Type B pancreatic cell (in vitro differentiated cells): ENCODE data around the gene AGTPBP1. TPM values are rescaled to one million over a fixed set of nuclear protein-coding genes. Genes with fewer than 3 reads are reported as not detected.

Experiments used
- DNase-seq: peaks from one replicate; pipeline ENCODE4 v3.0.0; 2021; ENCODE audit warnings: mixed read lengths; ENCODE audit not compliant: unreplicated experiment; ENCODE audit errors: extremely low spot score
- H3K27ac Mint-ChIP-seq: 2 replicates; pipeline ENCODE4 v1.8.0; 2021; ENCODE audit warnings: mild to moderate bottlenecking, mixed read lengths
- H3K27me3 Mint-ChIP-seq: 2 replicates; pipeline ENCODE4 v1.8.0; 2021; ENCODE audit warnings: mixed read lengths
- H3K36me3 Mint-ChIP-seq: 2 replicates; pipeline ENCODE4 v1.8.0; 2021; ENCODE audit warnings: mixed read lengths
- H3K4me1 Mint-ChIP-seq: one replicate; pipeline ENCODE4 v1.8.0; 2021; ENCODE audit warnings: mixed read lengths; ENCODE audit not compliant: unreplicated experiment
- H3K4me3 Mint-ChIP-seq: 2 replicates; pipeline ENCODE4 v1.8.0; 2021; ENCODE audit warnings: mild to moderate bottlenecking, mixed read lengths
- H3K9me3 Mint-ChIP-seq: 2 replicates; pipeline ENCODE4 v1.8.0; 2021; ENCODE audit warnings: mixed read lengths
- CTCF ChIP-seq: fragments of 200-600 bp; sonication (generic); conservative IDR thresholded peaks from 2 replicates; pipeline ENCODE4 v1.5.0; 2021; ENCODE audit warnings: antibody characterized with exemption, mild to moderate bottlenecking
- total RNA-seq: library from RNA; stranded (reverse); gene quantifications from 2 replicates; pipeline ENCODE4 v1.2.1, GENCODE V29; 2021; ENCODE audit warnings: low replicate concordance

AGTPBP1 gene
- total RNA-seq, 1 donor from 2014 or later: 35.6 TPM

GRCh38 chr9:85510830-85511504, 230.8 kb downstream of the AGTPBP1 start:
- Mint-ChIP-seq H3K27me3 (peaks cover 5% of the 10 kb centered on the region), H3K27ac (no peak overlapping the region), H3K9me3 (peaks cover 5% of the 10 kb centered on the region), H3K4me1 (peaks cover 20% of the 10 kb centered on the region), H3K36me3 (no peaks in the 10 kb centered on the region), H3K4me3 (no peak overlapping the region)
- DNase-seq: no peak
- TF ChIP-seq CTCF: no peak

GRCh38 chr9:85508616-85509015, 233.1 kb downstream of the AGTPBP1 start:
- peaks cover 5% of the 10 kb centered on the region for H3K27me3 Mint-ChIP-seq
- peaks cover 15% of the 10 kb centered on the region for H3K4me1 Mint-ChIP-seq
- H3K9me3 Mint-ChIP-seq: peaks cover 5% of the 10 kb centered on the region
- no peak for TF ChIP-seq CTCF
- DNase-seq: no peak
- H3K4me3 Mint-ChIP-seq: no peak overlapping the region
- no peaks in the 10 kb centered on the region for H3K36me3 Mint-ChIP-seq
- H3K27ac Mint-ChIP-seq: no peak overlapping the region

- peaks cover 5% of the 10 kb centered on the region for H3K9me3 Mint-ChIP-seq
Observed at GRCh38 chr9:85505612-85506011, 236.1 kb downstream of the AGTPBP1 start.

GRCh38 chr9:85502815-85503655, 238.7 kb downstream of the AGTPBP1 start:
- Mint-ChIP-seq H3K4me1 (peaks cover 9% of the 10 kb centered on the region), H3K9me3 (peaks cover 9% of the 10 kb centered on the region), H3K36me3 (no peaks in the 10 kb centered on the region), H3K27ac (no peak overlapping the region), H3K27me3 (peaks cover 5% of the 10 kb centered on the region), H3K4me3 (no peak overlapping the region)
- TF ChIP-seq CTCF: no peak
- DNase-seq: no peak

More at GRCh38 chr9:85505612-85506011, 236.1 kb downstream of the AGTPBP1 start:
- peaks cover 15% of the 10 kb centered on the region for H3K4me1 Mint-ChIP-seq
- no peaks in the 10 kb centered on the region for H3K36me3 Mint-ChIP-seq
- H3K27ac Mint-ChIP-seq: no peak overlapping the region
- TF ChIP-seq CTCF: no peak
- H3K27me3 Mint-ChIP-seq: peaks cover 5% of the 10 kb centered on the region
- no peak for DNase-seq
- no peak overlapping the region for H3K4me3 Mint-ChIP-seq

- Mint-ChIP-seq H3K4me3 (no peak overlapping the region), H3K27ac (no peak overlapping the region), H3K27me3 (peaks cover 4% of the 10 kb centered on the region), H3K9me3 (peaks cover 12% of the 10 kb centered on the region), H3K36me3 (no peaks in the 10 kb centered on the region), H3K4me1 (no peaks in the 10 kb centered on the region)
- TF ChIP-seq CTCF: no peak
- no peak for DNase-seq
Observed at GRCh38 chr9:85501882-85502281, 239.9 kb downstream of the AGTPBP1 start.
